Activated CD4-positive, CD25-positive, alpha-beta regulatory T cell treated with anti-CD3 and anti-CD28 coated beads, Interleukin-2, amount 50 U/mL, for 72 hours (primary cell): ENCODE results near the gene PARP12.

Experiments used
- DNase-seq: peaks from one replicate; pipeline ENCODE4 v3.0.0; 2021

PARP12 gene

GRCh38 chr7:140059273-140060242 is 3.2 kb downstream of the PARP12 start:
- DNase-seq, result no peak

- no peak for DNase-seq
Observed at GRCh38 chr7:140058517-140058916, 4.2 kb downstream of the PARP12 start.

DNA sequence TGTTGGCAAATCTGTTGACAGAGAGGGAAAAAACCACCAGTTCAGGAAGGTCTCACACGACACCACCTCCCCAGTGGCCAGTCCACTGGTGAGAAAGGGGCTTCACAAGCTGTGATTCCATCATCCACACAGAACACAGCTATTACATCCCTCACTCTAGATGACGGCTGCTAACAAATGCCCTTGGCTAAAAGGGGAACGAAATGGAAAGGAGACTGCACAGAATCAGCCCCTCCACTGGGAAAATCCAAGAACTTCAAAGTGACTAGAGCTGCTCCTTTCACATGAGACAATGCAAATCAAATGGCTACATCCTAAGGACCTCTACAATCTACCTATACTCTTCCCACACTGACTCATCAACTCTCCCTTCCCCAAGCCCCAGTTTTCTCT is 5.6 kb downstream of the PARP12 start:
- DNase-seq, result no peak

DNA sequence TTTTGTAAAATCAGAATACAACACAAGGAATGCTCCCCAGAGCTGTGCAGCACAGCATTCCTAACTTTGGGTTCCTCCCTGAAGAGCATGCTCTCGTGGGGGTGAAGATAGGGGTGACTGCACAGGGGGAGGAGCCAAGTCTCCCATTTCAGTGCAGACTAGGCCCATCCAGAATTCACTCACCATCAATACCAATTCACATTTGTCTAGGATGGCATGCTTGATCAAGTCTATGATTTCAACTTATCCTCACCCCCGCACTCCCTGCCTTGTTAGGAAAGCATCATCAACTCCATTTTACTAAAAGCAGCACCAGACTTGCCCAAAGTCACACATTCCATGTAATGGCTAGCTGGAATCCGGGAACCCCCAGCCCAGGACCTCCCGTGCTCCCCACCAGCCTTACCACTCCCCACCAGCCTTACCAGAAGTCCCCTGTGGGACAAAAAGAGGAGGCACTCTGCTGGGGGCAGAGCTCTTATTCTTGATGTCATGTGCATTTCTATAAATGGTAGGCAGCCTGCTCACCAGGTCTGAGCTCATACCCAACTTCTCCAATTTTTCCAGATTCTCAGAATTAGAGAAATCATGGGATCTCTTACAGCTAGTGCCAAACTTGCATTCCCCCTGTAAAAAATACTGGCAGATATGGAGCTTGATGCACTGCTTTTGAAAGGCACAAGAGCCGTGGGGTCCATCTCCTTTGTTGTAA is 6.2 kb downstream of the PARP12 start:
- DNase-seq, result no peak

- no peak for DNase-seq
Observed at GRCh38 chr7:140055833-140056232, 6.9 kb downstream of the PARP12 start.

DNA sequence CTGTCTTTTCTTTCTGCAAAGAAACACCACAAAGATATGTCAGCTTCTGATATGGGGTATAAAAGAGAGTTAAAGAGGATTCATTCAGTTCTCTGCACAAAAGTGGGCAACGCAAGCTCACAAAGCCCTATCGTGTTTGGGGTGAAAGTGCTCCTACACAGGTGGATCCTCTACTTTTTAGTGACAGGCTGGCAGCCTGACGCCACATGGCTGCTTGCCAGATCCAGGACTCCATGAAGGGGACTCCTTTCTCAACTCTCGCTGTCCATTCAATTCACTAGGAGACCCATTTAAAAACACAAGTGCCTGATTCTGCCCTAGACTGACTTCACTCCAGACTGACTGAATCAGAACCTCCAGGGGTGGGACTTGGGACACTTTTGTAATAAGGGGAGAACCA is 8.0 kb downstream of the PARP12 start:
- no peak for DNase-seq

DNA sequence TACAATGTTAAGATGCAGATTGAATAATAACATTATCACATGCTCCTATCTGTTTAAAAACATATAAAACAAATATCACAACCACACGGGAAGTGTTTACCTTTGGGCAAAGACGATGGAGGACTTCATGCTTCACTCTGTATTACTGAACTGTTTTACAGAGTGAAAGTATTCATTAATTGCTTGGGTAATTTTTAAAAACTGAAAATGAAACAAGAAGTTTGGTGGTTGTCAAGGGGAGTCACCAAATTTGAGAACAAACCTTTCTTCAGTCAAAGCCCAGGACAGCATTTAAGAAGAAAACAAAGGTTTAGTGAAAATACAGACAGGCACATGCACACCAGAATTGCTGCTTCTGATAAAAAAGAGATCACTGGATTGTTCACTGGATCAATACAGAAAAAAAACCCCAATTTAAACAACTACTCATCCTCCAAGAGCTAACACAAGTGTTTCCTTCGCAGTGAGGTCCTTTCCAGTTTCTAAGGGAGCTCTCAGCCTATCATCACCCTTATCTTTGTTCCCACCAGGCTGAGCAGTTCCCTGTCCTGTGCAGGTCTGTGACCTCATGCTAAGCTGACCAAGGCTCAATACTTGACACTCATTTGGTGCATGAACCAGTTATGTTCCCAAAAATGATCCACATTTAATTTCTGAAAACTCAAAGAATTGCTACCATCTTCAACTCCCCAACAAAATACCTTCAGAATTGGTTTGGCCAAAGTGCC is 8.8 kb downstream of the PARP12 start:
- no peak for DNase-seq

DNA sequence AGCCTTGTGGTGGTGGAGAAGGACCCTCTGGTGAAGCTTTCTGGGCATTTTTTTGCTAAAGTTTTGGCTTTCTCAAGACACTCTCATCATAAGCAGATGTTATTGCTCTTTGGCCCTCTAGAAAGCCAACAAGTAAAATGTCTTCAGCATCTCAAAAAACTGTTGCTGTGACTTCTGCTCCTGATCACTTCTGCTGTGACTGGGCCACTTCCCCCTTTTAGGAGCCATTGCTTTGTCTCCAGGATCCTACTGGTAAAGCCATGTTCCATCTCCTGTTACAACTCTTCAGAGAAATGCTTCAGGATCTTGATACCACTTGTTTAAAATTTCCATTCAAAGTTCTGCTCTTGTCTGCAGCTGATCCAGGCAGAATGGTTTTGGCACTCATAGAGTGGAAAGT is 10.9 kb downstream of the PARP12 start:
- DNase-seq, result no peak

DNA sequence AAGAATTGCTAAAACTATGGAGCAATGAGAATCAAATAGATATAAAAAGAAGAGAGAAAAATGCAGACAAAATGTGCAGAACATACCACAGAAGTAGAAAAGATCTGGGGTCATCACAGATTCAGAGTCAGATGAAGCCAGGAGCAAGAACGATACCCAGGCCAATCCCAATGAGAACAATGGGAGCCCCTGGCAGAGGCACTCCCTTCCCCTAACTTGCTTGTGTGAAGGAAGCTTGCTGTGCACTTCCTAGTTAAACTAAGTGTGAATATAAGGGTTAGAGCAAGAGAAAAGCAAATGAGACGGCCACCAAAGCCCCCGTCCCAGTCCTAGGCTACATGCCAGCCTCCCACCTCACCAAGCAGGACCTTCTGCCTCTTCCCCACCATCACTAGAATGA is 12.7 kb downstream of the PARP12 start:
- DNase-seq, result no peak

DNA sequence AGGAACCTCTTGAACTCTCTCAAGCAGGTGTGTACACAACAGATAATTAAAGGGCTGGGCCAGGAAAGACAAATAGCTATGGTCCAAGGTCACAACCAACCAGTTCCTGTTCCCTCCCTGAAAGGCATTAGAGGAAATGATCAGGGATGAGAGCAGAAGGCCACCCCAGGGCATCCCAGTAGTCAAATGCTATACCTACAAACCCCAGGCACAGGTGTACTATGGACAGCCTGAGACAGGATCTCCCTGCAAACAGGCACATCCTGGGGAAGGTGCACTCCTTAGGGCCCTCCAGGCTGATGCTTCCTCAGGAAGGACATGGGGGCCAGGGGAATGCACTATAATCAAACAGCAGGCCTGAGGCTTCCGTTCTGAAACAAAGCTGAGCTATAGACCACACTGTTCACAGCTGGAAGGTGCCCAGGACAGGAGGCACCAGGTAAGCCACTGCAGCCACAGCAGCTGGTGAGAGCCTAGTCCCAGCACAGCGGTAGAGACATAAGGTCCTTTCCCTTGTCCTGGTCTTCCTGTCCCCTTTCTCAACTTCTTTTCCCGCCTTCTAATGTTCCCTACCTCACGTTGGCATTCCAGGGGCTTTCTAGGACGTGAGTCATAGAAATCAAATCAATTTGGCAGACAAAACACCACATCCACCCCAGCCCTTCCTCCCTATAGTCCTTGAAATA is 13.3 kb downstream of the PARP12 start:
- no peak for DNase-seq

DNA sequence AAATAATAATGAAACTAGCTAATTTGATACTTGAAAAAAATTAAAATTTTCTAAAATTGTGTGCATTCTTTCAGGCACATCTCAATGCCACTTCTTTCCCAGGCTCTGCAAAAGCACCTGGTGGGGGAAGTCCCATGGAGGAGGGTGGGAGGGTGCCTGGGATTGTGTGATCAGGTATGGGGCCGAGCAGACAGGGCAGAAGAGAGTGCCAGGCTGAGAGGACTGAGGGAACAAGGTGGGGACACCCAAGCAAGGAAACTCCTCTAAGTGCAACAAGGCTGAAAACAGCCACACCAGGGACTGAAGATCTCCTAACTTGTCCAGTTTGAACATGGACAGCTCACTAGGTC is 13.8 kb downstream of the PARP12 start:
- DNase-seq, result no peak

DNA sequence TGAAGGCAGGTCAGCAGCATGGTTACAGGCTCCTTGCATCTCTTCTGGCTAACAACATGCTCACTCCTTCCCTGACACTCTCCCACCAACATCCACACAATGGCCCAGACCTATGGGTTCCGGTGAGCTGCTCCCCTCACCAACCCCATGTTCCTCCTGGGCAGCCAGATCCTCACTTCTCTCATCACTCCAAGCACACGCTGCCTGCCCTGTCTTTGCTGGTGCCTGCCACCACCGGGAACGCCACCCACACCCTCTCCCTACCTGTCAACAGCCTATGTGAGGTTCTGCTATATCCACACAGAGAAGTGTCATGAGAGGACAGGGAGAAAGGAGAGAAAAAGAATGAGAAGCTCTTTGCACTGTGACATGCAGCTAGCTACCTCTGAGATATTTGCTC is 14.6 kb downstream of the PARP12 start:
- no peak for DNase-seq

GRCh38 chr7:140047197-140047596 is 15.6 kb downstream of the PARP12 start:
- DNase-seq, result no peak

DNA sequence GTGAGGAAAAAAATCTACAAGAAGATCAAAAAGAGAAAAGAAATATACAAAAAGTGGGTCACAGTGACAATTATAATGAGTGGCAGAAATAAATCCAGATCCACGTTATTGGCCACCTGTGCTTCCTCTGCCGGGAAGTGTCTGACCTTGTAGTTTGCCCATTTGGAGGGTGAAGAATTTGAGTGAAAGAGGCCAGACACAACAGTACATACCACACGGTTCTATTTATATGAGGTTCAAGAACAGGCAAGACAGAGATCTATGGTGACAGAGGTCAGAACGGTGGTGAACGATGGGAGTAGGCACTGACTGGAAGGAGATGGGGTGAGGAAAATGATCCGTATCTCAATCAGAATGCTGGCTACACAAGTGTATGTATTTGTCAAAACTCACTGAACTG is 17.1 kb downstream of the PARP12 start:
- no peak for DNase-seq

DNA sequence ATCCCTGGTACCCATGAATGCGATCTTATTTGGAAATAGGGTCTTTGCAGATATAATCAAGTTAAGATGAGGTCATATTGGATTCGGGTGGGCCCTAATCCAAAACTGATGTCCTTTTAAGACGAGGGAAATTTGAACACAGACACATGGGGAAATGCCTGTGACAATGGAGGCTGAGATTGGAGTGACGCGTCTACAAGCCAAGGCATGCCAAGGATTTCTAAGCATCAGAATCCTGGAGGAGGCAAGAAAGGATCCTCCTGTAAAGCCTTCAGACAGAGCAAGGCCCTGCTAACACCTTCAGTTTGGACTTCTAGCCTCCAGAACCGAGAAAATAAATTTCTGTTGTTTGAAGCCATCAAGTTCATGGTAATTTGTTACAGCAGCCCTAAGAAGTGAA is 18.5 kb downstream of the PARP12 start:
- no peak for DNase-seq

DNA sequence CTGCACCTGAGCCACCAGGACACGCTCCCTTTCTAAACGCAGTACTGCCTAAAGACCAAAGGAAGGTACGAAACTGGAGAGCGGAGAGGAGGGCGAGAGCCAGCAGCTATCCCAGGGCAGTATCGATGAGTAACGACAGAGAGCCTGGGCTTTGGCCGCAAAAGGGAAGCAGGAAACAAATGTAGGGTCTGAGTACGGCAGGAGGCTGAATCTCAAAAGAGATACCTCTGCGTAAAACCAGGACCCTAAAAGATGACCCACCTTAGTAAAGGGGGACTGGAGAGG is 20.4 kb downstream of the PARP12 start:
- DNase-seq, result no peak

DNA sequence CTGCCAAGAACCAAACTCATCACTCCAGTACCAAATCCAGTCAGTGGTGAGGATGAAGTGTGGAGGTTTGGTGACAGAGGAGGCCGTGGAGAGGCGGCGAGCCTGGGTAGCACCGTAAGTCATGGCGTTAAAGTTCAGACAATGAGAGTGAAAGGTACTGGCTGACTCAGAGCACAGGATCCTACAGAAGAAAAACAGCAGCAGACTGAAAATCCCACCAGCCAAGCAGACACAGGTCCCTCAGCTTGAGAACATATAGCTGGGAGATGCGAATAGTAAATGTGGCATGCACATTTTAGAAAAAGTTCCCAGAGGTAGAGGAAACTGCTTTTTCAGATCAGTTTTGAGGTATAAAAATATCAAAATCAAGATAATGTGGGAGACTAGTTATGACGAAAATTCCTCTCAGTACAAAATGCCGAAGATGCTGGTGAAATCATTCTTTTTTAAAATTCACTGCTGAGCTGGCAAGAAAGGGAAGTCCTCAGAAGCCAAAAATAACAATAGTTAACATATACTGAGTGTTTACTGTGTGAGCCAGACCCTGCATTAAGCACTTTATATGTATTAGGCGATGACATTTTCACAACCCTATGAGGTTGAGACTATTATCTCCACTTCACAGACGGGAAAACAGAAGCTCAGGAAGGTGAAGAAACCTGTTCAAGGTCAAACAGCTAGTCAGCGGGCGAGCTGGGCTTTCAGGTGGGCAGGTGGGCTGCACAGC is 20.9 kb downstream of the PARP12 start:
- no peak for DNase-seq

DNA sequence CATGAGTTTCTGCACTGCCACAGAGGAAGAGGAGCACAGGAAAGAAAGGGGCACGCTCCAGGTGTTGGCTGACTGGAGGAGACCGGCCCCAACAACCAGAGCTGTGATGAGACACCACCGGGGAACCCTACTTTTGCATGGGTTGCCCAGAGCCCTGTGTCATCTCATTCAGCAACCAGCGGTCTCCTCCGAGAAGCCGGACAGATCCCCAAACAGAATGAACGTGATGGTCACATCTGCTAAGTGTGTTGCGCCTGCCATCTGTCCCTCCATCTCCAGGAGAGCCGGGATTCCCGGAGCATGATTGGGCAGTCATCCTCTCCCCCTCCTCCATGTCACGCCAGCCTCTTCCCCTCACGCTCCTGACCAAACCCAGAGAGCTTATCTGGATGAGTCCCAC is 22.9 kb downstream of the PARP12 start:
- no peak for DNase-seq

- DNase-seq, result no peak
Observed at GRCh38 chr7:140039066-140039465, 23.7 kb downstream of the PARP12 start.

DNA sequence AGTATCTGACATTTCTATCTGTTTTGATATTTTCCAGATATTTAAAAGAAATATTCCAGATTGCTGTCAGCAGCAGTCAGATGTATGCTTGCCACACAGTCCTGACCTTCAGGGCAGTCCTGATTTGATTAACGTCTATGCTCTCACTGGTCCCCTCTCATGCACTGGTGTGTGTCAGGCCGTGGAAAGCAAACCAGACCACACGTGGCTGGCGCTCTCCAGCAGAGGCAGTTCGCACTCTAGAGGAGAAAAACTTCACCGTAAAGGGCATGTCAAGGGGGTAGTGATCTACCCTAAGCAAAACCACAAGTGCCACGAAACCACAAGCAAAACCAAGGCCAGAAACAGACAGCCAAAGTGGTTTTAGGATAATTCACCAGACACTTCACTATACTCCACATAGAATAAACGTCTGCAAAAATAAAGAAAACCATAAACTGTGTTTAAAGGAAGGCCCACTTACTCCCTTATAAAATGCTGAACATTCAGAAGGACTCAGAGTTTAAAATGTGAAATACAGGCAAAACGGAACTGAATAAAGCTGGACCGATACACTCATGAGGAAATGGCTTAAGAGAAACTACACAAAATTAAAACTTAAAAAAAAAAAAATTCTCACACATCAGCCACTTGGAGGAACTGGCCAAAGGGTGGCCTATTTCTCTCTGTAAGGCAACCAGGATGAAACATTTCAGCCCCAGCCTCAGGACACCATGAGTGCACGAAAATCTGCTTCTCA is 26.4 kb downstream of the PARP12 start:
- no peak for DNase-seq

DNA sequence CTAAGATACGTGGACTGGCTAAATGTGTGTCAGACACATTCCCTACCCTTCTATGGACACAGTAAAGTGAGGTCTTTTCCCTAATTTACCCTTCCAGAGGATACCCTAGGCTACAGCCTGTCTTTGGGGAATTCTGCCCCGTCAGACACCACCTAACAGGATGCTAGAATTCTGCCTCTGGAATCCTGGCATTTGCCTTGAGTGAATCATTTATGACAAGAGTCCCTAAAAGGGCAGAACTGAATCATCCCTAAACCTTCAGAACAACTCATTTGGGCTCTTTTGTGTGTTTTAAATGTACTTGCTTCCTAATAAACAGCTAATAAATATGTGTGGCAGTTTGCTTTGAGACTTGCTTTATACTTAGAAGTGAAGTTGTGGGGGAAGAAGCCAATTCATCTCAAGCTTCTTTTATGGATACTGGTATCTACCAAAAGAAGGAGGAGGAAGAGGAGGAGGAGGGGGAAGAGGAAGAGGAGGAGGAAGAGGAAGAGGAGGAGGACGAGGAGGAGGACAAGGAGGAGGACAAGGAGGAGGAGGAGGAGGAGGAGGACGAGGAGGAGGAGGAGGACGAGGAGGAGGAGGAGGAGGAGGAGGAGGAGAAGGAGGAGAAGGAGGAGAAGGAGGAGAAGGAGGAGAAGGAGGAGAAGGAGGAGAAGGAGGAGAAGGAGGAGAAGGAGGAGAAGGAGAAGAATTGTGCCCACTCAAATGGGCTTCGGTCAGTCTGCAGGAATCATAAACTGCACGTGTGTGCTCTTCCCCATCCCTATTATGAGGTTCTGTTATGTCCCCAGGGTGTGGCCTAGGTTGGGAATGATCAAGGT is 27.1 kb downstream of the PARP12 start:
- no peak for DNase-seq
